ENCODE results near the gene CDC42EP1. TPM values are rescaled to one million over a fixed set of nuclear protein-coding genes. Genes with fewer than 3 reads are reported as not detected.
"Not testable (repeated sequence)": the region's sequence is repeated elsewhere in the genome, so short reads cannot be mapped to it uniquely, and the experiment has no call there.

CDC42EP1 gene
- total and polyA plus RNA-seq, 2 donors (not counting 3 experiments of a cell fraction or from before 2014, with no cell fraction given), result 82.2 to 141 TPM

DNA sequence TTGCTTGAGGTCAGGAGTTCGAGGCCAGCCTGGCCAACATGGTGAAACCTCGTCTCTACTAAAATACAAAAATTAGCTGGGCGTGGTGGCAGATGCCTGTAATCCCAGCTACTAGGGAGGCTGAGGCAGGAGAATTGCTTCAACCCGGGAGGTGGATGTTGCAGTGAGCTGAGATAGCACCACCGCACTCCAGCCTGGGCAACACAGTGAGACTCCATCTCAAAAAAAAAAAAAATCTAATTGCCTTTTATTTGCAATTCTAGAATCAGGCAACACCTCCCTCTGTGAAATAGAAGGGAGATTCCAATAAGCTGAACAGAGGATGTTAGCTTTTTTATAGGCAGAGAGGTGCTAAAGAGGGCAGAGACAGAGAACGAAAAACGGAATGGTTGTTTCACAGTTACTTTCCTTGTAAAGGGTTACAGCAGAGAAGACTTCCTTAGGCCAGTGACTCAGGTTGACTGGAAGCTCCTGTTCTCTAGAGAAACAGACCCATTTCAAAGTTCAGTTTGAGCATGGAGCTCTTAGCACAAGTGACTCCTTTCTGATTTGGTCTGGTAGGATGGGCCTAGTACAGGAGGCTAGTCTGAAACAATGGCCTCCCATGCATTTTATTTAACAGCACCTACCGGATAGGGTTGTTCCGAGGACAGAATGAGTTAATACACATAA is 33.1 kb upstream of the CDC42EP1 start:
- H3K79me2 ChIP-seq (ENCODE audit: control insufficient read depth, insufficient read depth, low read length); H4K20me1 ChIP-seq (replicated peaks; ENCODE audit: control insufficient read depth, extremely low read depth, insufficient read depth, low read length); H3K9ac ChIP-seq (replicated peaks; ENCODE audit: extremely low read depth, insufficient read depth, low read length); H3K4me3 ChIP-seq (replicated peaks in 1 of 3; ENCODE audit: insufficient read depth in 1 of 3, low read depth in 1 of 3, low read length in 3 of 3); H3K27ac ChIP-seq (ENCODE audit: insufficient read depth, low read depth, low read length); dilution Hi-C loops (cut with MboI; ENCODE audit: extremely low pct_ligation_motif_present, low sequenced_read_pairs); POLR2A ChIA-PET; intact Hi-C loops (cut with micrococcal nuclease); H2AFZ ChIP-seq (ENCODE audit: low read depth, low read length); BruUV-seq (replicated peaks); H3K36me3 ChIP-seq (ENCODE audit: control insufficient read depth in 2 of 2, extremely low read depth in 1 of 2, insufficient read depth in 2 of 2, low read length in 2 of 2); H3K27me3 ChIP-seq (ENCODE audit: control insufficient read depth in 2 of 2, insufficient read depth in 2 of 2, low read length in 2 of 2); H3K9me3 ChIP-seq (replicated peaks; ENCODE audit: control insufficient read depth, insufficient read depth, low read length); DNase-seq (ENCODE audit: low read depth, low spot score); H3K4me2 ChIP-seq (ENCODE audit: insufficient read depth, low read length); FAIRE-seq; H3K9me1 ChIP-seq (replicated peaks; ENCODE audit: control insufficient read depth, extremely low read depth, insufficient read depth, low read length): not testable (repeated sequence)
- peaks cover 13% of the 10 kb centered on the region for H3K4me1 ChIP-seq (ENCODE audit: control insufficient read depth, extremely low read depth, insufficient read depth, low read length)
- CTCF ChIA-PET, result interaction anchor here (0.7 to 1.8 kb wide), 7 partner anchors 11 to 80 kb away, joined by 3 to 6 read pairs (median 4); no protein-coding TSS in a partner anchor

DNA sequence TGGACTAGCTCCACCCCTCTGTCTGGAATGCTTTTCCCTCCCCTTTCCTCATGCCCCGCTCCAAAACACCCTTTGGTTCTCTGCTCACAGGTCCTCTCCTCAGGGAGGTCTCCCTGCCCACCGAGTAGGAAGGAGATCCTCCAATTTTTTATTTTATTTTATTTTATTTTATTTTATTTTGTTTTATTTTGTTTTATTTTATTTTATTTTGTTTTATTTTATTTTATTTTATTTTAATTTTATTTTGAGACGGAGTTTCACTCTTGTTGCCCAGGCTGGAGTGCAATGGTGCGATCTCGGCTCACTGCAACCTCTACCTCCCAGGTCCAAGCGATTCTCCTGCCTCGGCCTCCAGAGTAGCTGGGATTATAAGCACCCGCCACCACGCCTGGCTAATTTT is 32.3 kb upstream of the CDC42EP1 start:
- H3K4me1 ChIP-seq (ENCODE audit: control insufficient read depth, extremely low read depth, insufficient read depth, low read length), result peaks cover 13% of the 10 kb centered on the region
- intact Hi-C loops (cut with micrococcal nuclease); H3K27ac ChIP-seq (ENCODE audit: insufficient read depth, low read depth, low read length); H3K27me3 ChIP-seq (ENCODE audit: control insufficient read depth in 2 of 2, insufficient read depth in 2 of 2, low read length in 2 of 2); H4K20me1 ChIP-seq (replicated peaks; ENCODE audit: control insufficient read depth, extremely low read depth, insufficient read depth, low read length); H3K36me3 ChIP-seq (ENCODE audit: control insufficient read depth in 2 of 2, extremely low read depth in 1 of 2, insufficient read depth in 2 of 2, low read length in 2 of 2); BruUV-seq (replicated peaks); H3K4me3 ChIP-seq (replicated peaks in 1 of 3; ENCODE audit: insufficient read depth in 1 of 3, low read depth in 1 of 3, low read length in 3 of 3); FAIRE-seq; H2AFZ ChIP-seq (ENCODE audit: low read depth, low read length); H3K4me2 ChIP-seq (ENCODE audit: insufficient read depth, low read length); dilution Hi-C loops (cut with MboI; ENCODE audit: extremely low pct_ligation_motif_present, low sequenced_read_pairs); H3K9me1 ChIP-seq (replicated peaks; ENCODE audit: control insufficient read depth, extremely low read depth, insufficient read depth, low read length); DNase-seq (ENCODE audit: low read depth, low spot score); POLR2A ChIA-PET; H3K79me2 ChIP-seq (ENCODE audit: control insufficient read depth, insufficient read depth, low read length); H3K9me3 ChIP-seq (replicated peaks; ENCODE audit: control insufficient read depth, insufficient read depth, low read length); H3K9ac ChIP-seq (replicated peaks; ENCODE audit: extremely low read depth, insufficient read depth, low read length): not testable (repeated sequence)
- CTCF ChIA-PET, result interaction anchor here (1.2 to 1.8 kb wide), 6 partner anchors 18 to 79 kb away, joined by 3 to 6 read pairs (median 4); no protein-coding TSS in a partner anchor

All from endothelial cell of umbilical vein (primary cell).